Keratinocyte (primary cell): ENCODE results near the gene TXK. TPM values are rescaled to one million over a fixed set of nuclear protein-coding genes. Genes with fewer than 3 reads are reported as not detected.

ENCODE experiments used
- DNase-seq: peaks from one replicate; pipeline ENCODE4 v3.0.0-alpha.2; 2011; ENCODE audit warnings: low read depth, missing footprints, low spot score
- FAIRE-seq: peaks from 2 replicates; lab custom pipeline; 2011; peaks lifted over from hg19 to GRCh38; lab: Jason Lieb, UNC
- H2AFZ ChIP-seq: 2 replicates; pipeline ENCODE4 v1.6.0; 2012; ENCODE audit warnings: low read length, control low read depth, inconsistent platforms; ENCODE audit not compliant: control insufficient read depth
- H3K27ac ChIP-seq: 2 replicates; pipeline ENCODE4 v1.5.1; 2011; ENCODE audit warnings: low read length; ENCODE audit not compliant: control insufficient read depth, insufficient read depth
- H3K27me3 ChIP-seq: 3 replicates; pipeline ENCODE4 v1.6.0; 2011; ENCODE audit warnings: low read length; ENCODE audit not compliant: control insufficient read depth, insufficient read depth; ENCODE audit errors: extremely low read depth
- H3K36me3 ChIP-seq, 2 experiments: 2 replicates in 1 of 2; 3 replicates in 1 of 2; pipeline ENCODE4 v1.5.1; 2011; ENCODE audit warnings: low read length in 2 of 2, mild to moderate bottlenecking in 1 of 2; ENCODE audit not compliant: control insufficient read depth in 2 of 2, insufficient read depth in 2 of 2; ENCODE audit errors: extremely low read depth in 1 of 2
- H3K4me1 ChIP-seq: 3 replicates; pipeline ENCODE4 v1.5.1; 2011; ENCODE audit warnings: low read length; ENCODE audit not compliant: control insufficient read depth, insufficient read depth; ENCODE audit errors: extremely low read depth
- H3K4me2 ChIP-seq: 3 replicates; pipeline ENCODE4 v1.6.0; 2011; ENCODE audit warnings: low read depth, low read length; ENCODE audit not compliant: control insufficient read depth, insufficient read depth; ENCODE audit errors: extremely low read depth
- H3K4me3 ChIP-seq, 3 experiments: fragments of 200-600 bp in 1 of 3; sonication (generic) in 1 of 3; 2 replicates in 2 of 3; 3 replicates in 1 of 3; pipeline ENCODE4 v1.5.1; 2011 to 2016; ENCODE audit warnings: low read length in 3 of 3, mild to moderate bottlenecking in 3 of 3, control low read depth in 2 of 3, inconsistent platforms in 1 of 3, low read depth in 1 of 3, mixed read lengths in 1 of 3, mixed run types in 1 of 3, moderate library complexity in 1 of 3; ENCODE audit not compliant: control insufficient read depth in 2 of 3, insufficient read depth in 2 of 3; ENCODE audit errors: extremely low read depth in 1 of 3
- H3K79me2 ChIP-seq: 2 replicates; pipeline ENCODE4 v1.6.0; 2012; ENCODE audit warnings: low read length; ENCODE audit not compliant: control insufficient read depth, insufficient read depth
- H3K9ac ChIP-seq: 3 replicates; pipeline ENCODE4 v1.6.0; 2011; ENCODE audit warnings: low read length; ENCODE audit not compliant: control insufficient read depth, insufficient read depth; ENCODE audit errors: extremely low read depth
- H3K9me1 ChIP-seq: 3 replicates; pipeline ENCODE4 v1.6.0; 2011; ENCODE audit warnings: low read length; ENCODE audit not compliant: control insufficient read depth, insufficient read depth; ENCODE audit errors: extremely low read depth
- H3K9me3 ChIP-seq: 2 replicates; pipeline ENCODE4 v1.5.1; 2012; ENCODE audit warnings: low read depth, low read length; ENCODE audit not compliant: control insufficient read depth
- H4K20me1 ChIP-seq: 3 replicates; pipeline ENCODE4 v1.6.0; 2011; ENCODE audit warnings: low read length; ENCODE audit not compliant: control insufficient read depth, insufficient read depth; ENCODE audit errors: extremely low read depth
- EZH2 ChIP-seq: IDR thresholded peaks from one replicate; pipeline ENCODE4 v1.6.1; 2012; ENCODE audit warnings: inconsistent platforms, mild to moderate bottlenecking, low read length, moderate library complexity
- dilution Hi-C: fragments of 300-500 bp; cut with MboI; formaldehyde crosslinking; loops from one replicate; pipeline ENCODE4 v1.7.0; 2020; ENCODE audit warnings: low sequenced_read_pairs; ENCODE audit not compliant: extremely low pct_ligation_motif_present
- polyA plus RNA-seq, 5 experiments: library from polyadenylated mRNA; depleted of rRNA in 3 of 5; stranded (reverse) in 3 of 5; stranded (forward) in 1 of 5; unstranded in 1 of 5; fragments of >200 nt; gene quantifications; 1 replicate in 1 of 5; 2 replicates in 3 of 5; 3 replicates in 1 of 5; pipeline versions ENCODE4 v1.2.1 to v1.2.3, GENCODE V29; 2011 to 2012; ENCODE audit warnings: missing spikeins in 2 of 5, low read depth in 1 of 5, low replicate concordance in 1 of 5
- TF ChIP-seq, protein P1 (sequence below), 3 experiments: IDR thresholded peaks in 1 of 3; conservative IDR thresholded peaks in 1 of 3; optimal IDR thresholded peaks in 1 of 3; 2 replicates in 2 of 3; 3 replicates in 1 of 3; pipeline versions ENCODE3 to v1.5.1; 2011; ENCODE audit warnings: low read length in 3 of 3, mild to moderate bottlenecking in 3 of 3, moderate library complexity in 2 of 3, control low read depth in 1 of 3, inconsistent platforms in 1 of 3; ENCODE audit not compliant: insufficient read depth in 2 of 3; ENCODE audit errors: extremely low read depth in 1 of 3

Gene TXK
- polyA plus RNA-seq, 1 donor (not counting 4 experiments of a cell fraction or from before 2014, with no cell fraction given) = 0.12 TPM

- Histone ChIP-seq H3K9ac (no peak overlapping the region), H3K27me3 (no peaks in the 10 kb centered on the region), H3K27ac (no peak overlapping the region), H3K79me2 (no peaks in the 10 kb centered on the region), H3K4me3 (no peak overlapping the region), H3K9me1 (no peaks in the 10 kb centered on the region), H4K20me1 (no peaks in the 10 kb centered on the region), H3K4me2 (no peak overlapping the region), H3K9me3 (no peaks in the 10 kb centered on the region), H2AFZ (no peak overlapping the region), H3K36me3 (no peaks in the 10 kb centered on the region), H3K4me1 (no peaks in the 10 kb centered on the region)
- no peak for DNase-seq
- TF ChIP-seq, protein P1, sequence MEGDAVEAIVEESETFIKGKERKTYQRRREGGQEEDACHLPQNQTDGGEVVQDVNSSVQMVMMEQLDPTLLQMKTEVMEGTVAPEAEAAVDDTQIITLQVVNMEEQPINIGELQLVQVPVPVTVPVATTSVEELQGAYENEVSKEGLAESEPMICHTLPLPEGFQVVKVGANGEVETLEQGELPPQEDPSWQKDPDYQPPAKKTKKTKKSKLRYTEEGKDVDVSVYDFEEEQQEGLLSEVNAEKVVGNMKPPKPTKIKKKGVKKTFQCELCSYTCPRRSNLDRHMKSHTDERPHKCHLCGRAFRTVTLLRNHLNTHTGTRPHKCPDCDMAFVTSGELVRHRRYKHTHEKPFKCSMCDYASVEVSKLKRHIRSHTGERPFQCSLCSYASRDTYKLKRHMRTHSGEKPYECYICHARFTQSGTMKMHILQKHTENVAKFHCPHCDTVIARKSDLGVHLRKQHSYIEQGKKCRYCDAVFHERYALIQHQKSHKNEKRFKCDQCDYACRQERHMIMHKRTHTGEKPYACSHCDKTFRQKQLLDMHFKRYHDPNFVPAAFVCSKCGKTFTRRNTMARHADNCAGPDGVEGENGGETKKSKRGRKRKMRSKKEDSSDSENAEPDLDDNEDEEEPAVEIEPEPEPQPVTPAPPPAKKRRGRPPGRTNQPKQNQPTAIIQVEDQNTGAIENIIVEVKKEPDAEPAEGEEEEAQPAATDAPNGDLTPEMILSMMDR (optimal IDR thresholded peaks at IDR 0.05 in 1 of 3, IDR thresholded peaks at IDR 0.05 in 1 of 3, conservative IDR thresholded peaks at IDR 0.05 in 1 of 3; ENCODE audit: extremely low read depth in 1 of 3, insufficient read depth in 2 of 3, low read length in 3 of 3) = peak in 1 of 3 experiments; percentile 19
- no peak for TF ChIP-seq EZH2
- FAIRE-seq = no peak
- dilution Hi-C loops = no loop called here
These were observed 62.9 kb downstream of the TXK start for GRCh38 chr4:48071191-48071590.

DNA sequence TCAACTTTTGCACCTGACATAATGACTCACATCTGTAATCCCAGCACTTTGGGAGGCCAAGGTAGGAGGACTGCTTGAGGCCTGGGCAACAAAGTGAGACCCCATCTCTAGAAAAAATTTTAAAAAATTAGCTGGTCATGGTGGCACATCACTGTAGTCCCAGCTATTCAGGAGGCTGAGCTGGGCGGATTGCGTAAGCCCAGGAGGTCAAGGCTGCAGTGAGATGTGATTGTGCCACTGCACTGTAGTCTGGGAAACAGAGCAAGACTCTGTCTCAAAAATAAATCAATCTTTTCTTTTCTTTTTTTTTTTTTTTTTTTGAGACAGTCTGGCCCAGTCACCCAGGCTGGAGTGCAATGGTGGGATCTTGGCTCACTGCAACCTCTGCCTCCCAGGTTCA is 65.0 kb downstream of the TXK start:
- H4K20me1 ChIP-seq = no peaks in the 10 kb centered on the region
- H3K9ac ChIP-seq = no peak overlapping the region
- DNase-seq (no peak), FAIRE-seq (no peak)
- no peaks in the 10 kb centered on the region for H3K4me1 ChIP-seq
- no peaks in the 10 kb centered on the region for H3K9me1 ChIP-seq
- no peaks in the 10 kb centered on the region for H3K79me2 ChIP-seq
- no peaks in the 10 kb centered on the region for H3K27me3 ChIP-seq
- H3K4me2 ChIP-seq = no peak overlapping the region
- H3K36me3 ChIP-seq = no peaks in the 10 kb centered on the region
- no peak overlapping the region for H2AFZ ChIP-seq
- no peak overlapping the region for H3K4me3 ChIP-seq
- no peak for TF ChIP-seq EZH2
- H3K27ac ChIP-seq = no peak overlapping the region
- dilution Hi-C loops = no loop called here
- no peaks in the 10 kb centered on the region for H3K9me3 ChIP-seq

DNA sequence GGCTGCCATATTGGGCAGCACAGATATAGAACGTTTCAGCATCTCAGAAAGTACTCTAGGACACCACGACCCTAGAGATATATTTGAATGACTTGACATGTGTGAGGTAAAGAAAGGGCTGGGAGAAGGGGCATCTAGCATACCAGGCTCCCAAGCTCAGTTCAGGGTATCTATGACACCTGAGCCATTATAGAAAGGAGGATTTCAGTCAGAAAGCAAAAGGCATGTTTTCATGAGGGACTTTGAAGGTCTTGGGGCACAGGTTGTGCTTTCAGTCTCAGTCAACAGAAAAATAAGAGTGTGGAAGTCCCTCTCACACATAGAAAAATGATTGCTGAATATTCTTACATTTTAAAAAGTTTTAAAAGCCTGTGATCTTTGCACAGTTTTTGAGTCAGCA is 65.9 kb downstream of the TXK start:
- H3K79me2 ChIP-seq = no peaks in the 10 kb centered on the region
- dilution Hi-C loops = no loop called here
- H2AFZ ChIP-seq = no peak overlapping the region
- no peaks in the 10 kb centered on the region for H3K4me1 ChIP-seq
- no peaks in the 10 kb centered on the region for H3K9me3 ChIP-seq
- DNase-seq = no peak
- no peaks in the 10 kb centered on the region for H4K20me1 ChIP-seq
- no peaks in the 10 kb centered on the region for H3K9me1 ChIP-seq
- H3K27me3 ChIP-seq = no peaks in the 10 kb centered on the region
- no peak for TF ChIP-seq EZH2
- TF ChIP-seq, protein P1 (optimal IDR thresholded peaks at IDR 0.05 in 1 of 3, IDR thresholded peaks at IDR 0.05 in 1 of 3, conservative IDR thresholded peaks at IDR 0.05 in 1 of 3; ENCODE audit: extremely low read depth in 1 of 3, insufficient read depth in 2 of 3, low read length in 3 of 3) = no peak
- H3K4me3 ChIP-seq = no peak overlapping the region
- no peak overlapping the region for H3K9ac ChIP-seq
- no peaks in the 10 kb centered on the region for H3K36me3 ChIP-seq
- H3K4me2 ChIP-seq = no peak overlapping the region
- FAIRE-seq = no peak
- H3K27ac ChIP-seq = no peak overlapping the region
